ENCODE results near the gene BACH2. TPM values are rescaled to one million over a fixed set of nuclear protein-coding genes. Genes with fewer than 3 reads are reported as not detected.

BACH2 gene
- total and polyA plus RNA-seq, 9 of the 15 experiments (the other 6 are each of a cell fraction or from before 2014, with no cell fraction given): 0.06 to 3.1 (median 0.59) TPM

GRCh38 chr6:90289902-90290301, 6.7 kb downstream of the BACH2 start (continued):
- TF ChIP-seq ZNF274 (IDR thresholded peaks at IDR 0.05; ENCODE audit: borderline replicate concordance, low read depth, low read length): no peak
- no peak for TF ChIP-seq TEAD1 (CRISPR knock-in tag; IDR thresholded peaks at IDR 0.05)
- no peak for TF ChIP-seq ZBED1 (IDR thresholded peaks at IDR 0.05)
- TF ChIP-seq USF1 (CRISPR knock-in tag; IDR thresholded peaks at IDR 0.05): no peak
- no peak for TF ChIP-seq FOXK2 (conservative IDR thresholded peaks at IDR 0.05 in 1 of 2, IDR thresholded peaks at IDR 0.05 in 1 of 2; ENCODE audit: low read depth in 2 of 2)
- no peak for TF ChIP-seq RBM15 (IDR thresholded peaks at IDR 0.05; ENCODE audit: insufficient read depth, low read length)
- no peak for TF ChIP-seq MYC (IDR thresholded peaks at IDR 0.05; ENCODE audit: low read depth, low read length)
- TF ChIP-seq MYC (CRISPR knock-in tag; IDR thresholded peaks at IDR 0.05; ENCODE audit: borderline replicate concordance, low read depth): no peak
- TF ChIP-seq MECOM (CRISPR knock-in tag; IDR thresholded peaks at IDR 0.05): no peak
- no peak for TF ChIP-seq PHB2 (IDR thresholded peaks at IDR 0.05; ENCODE audit: low read depth)
- no peak for TF ChIP-seq ZNF431 (CRISPR knock-in tag; IDR thresholded peaks at IDR 0.05)
- no peak for TF ChIP-seq ATF3 (IDR thresholded peaks at IDR 0.05)
- no peak for TF ChIP-seq ATF3 (CRISPR knock-in tag; conservative IDR thresholded peaks at IDR 0.05)
- TF ChIP-seq ZNF354B (CRISPR knock-in tag; IDR thresholded peaks at IDR 0.05): no peak
- no peak for TF ChIP-seq ZSCAN32 (CRISPR knock-in tag; IDR thresholded peaks at IDR 0.05)

Data from K562 (cell line).